T-helper 2 cell treated with Interferon-gamma antibody and Interleukin-4, amounts not matched to agents 5 μg/mL and 100 μg/mL, for 36 hours (primary cell): ENCODE data around the gene KRT6C.
"Not testable (repeated sequence)": the region's sequence is repeated elsewhere in the genome, so short reads cannot be mapped to it uniquely, and the experiment has no call there.

ENCODE experiments used
- DNase-seq: peaks from one replicate; pipeline ENCODE4 v3.0.0; 2021; ENCODE audit warnings: low spot score
- H3K27ac Mint-ChIP-seq: one replicate; pipeline ENCODE4 v1.8.0; 2021; ENCODE audit warnings: mild to moderate bottlenecking, mixed read lengths
- H3K27me3 Mint-ChIP-seq: one replicate; pipeline ENCODE4 v1.8.0; 2021; ENCODE audit warnings: low read depth, mixed read lengths
- H3K36me3 Mint-ChIP-seq: one replicate; pipeline ENCODE4 v1.8.0; 2021; ENCODE audit warnings: low read depth, mixed read lengths
- H3K4me1 Mint-ChIP-seq: one replicate; pipeline ENCODE4 v1.8.0; 2021; ENCODE audit warnings: low read depth, mixed read lengths
- H3K4me3 Mint-ChIP-seq: one replicate; pipeline ENCODE4 v1.8.0; 2022; ENCODE audit warnings: mild to moderate bottlenecking, moderate library complexity, mixed read lengths
- H3K9me3 Mint-ChIP-seq: one replicate; pipeline ENCODE4 v1.8.0; 2021; ENCODE audit warnings: mixed read lengths

KRT6C gene

DNA sequence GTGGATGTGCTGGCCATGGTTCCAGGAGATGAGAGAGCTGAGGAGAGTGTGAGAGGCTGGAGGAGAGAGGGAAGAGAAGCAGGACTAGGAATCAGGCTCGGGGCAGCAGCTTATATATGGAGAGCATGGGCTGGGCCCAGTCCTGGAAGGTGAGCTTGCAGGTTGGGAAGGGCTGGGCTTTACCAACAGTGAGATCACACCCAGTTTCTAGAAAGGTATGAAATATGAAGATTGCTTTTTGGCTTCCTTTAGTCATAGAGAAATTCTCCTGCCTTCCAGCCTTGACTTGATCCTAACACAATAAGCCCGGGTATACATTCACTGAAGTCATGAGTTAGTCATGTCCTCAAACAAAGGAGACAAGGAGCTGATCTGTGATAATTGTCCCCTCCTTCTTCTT lies 19.6 kb upstream of the KRT6C start, which contains the start of gene KRT6A:
Gene KRT6A (minus strand): TSS at position 86 of the 400 bp plus-strand sequence. CDS start 69 bp downstream, at position 17.
- Mint-ChIP-seq H3K27me3 (peaks cover 10% of the 10 kb centered on the region), H3K9me3 (no peaks in the 10 kb centered on the region), H3K4me3 (no peak within 1 kb of the TSS), H3K27ac (no peak within 1 kb of the TSS), H3K4me1 (no peaks in the 10 kb centered on the region), H3K36me3 (no peaks in the 10 kb centered on the region)
- no peak for DNase-seq

DNA sequence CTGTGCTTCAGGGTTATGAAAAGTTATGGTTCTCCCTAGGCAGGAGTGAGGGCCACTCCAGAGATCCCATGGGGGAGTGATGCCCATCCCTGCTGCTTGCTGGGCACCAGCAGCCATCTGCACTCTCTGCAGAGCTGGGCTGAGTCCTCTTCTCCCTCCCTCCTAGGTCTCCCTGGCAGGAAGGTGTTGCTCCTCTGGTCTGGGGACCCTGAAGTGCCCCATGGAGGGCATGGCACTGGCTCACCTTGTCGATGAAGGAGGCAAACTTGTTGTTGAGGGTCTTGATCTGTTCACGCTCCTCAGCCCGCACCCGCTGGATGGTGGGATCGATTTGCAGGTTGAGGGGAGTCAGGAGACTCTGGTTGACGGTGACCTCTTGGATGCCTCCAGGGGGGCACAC lies 18.8 kb upstream of the KRT6C start:
- not testable (repeated sequence) for H3K27ac Mint-ChIP-seq, DNase-seq, H3K36me3 Mint-ChIP-seq, H3K4me3 Mint-ChIP-seq, H3K4me1 Mint-ChIP-seq, H3K27me3 Mint-ChIP-seq, H3K9me3 Mint-ChIP-seq

GRCh38 chr12:52491495-52491894 lies 17.9 kb upstream of the KRT6C start:
- H3K4me1 Mint-ChIP-seq, H3K27ac Mint-ChIP-seq, DNase-seq, H3K9me3 Mint-ChIP-seq, H3K27me3 Mint-ChIP-seq, H3K36me3 Mint-ChIP-seq, H3K4me3 Mint-ChIP-seq: not testable (repeated sequence)

GRCh38 chr12:52488736-52489135 lies 15.1 kb upstream of the KRT6C start:
- DNase-seq = no peak
- Mint-ChIP-seq H3K27me3 (peaks cover 19% of the 10 kb centered on the region), H3K4me3 (no peak overlapping the region), H3K9me3 (no peaks in the 10 kb centered on the region), H3K36me3 (no peaks in the 10 kb centered on the region), H3K4me1 (no peaks in the 10 kb centered on the region), H3K27ac (no peak overlapping the region)

- not testable (repeated sequence) for H3K27ac Mint-ChIP-seq, H3K9me3 Mint-ChIP-seq, DNase-seq, H3K36me3 Mint-ChIP-seq, H3K4me3 Mint-ChIP-seq, H3K4me1 Mint-ChIP-seq
- peaks cover 22% of the 10 kb centered on the region for H3K27me3 Mint-ChIP-seq
These were observed 14.3 kb upstream of the KRT6C start for GRCh38 chr12:52487744-52488443.

DNA sequence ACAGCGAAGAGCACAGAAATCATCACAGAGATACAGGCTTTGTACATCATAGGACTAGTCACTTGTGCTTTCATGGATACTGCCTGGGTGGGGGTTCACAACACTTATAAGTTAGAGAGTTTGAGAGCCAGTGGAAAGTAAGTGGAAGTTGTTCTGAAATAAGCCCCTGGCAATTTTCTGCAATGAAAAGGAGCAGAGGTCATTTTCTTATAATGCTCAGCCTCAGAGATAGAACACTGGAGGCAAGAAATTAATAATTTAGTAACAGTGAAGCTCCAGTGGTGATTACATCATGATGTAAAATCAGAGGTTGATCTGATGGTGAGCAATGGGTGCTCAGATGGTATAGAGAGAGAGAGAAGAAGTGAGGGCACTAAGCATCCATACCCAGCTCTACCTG lies 13.6 kb upstream of the KRT6C start:
- DNase-seq = no peak
- Mint-ChIP-seq H3K4me3 (no peak overlapping the region), H3K36me3 (no peaks in the 10 kb centered on the region), H3K27me3 (peaks cover 22% of the 10 kb centered on the region), H3K27ac (no peak overlapping the region), H3K4me1 (no peaks in the 10 kb centered on the region), H3K9me3 (no peaks in the 10 kb centered on the region)

DNA sequence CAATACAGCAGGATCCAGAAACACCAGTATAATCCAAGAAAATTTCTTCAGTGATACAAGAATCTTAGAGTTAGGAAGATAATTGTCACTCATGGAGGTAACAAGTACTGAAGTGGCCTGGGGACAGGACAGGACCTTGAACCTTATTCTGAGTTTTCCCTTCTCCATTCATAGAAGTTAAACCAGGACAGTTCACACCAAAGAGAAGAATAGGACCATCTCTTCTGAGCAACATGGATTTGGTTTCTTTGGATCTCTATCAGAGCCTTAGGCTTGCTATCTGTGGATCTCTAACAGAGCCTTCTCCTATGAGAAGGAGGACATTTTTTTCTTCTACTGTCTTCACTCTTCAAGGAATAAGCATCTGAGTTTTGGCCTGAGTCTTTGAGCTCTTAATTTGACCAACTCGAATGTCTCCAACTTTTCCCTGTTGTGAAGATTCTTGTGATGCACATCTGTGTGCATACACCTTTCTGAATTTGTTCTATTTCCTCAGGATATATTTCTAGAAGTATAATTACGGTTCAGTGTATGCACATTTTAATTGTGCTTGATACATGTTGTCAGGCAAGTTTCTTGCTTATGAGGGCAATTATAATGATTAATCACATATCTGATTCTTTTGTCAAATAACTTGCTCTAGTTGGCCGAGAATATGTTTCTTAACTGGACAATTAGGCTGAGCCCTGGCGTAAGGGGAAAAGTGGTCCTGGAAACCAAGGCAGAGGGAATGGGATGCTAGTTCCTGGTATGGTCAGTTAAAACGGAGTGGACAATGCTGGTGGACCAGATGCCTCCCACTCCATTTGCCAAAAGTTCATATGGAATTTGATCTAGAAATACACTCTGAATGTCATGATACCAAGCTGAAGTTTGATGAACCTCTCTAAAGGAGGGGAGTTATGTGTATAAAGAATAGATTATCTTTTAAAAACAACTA lies 12.8 kb upstream of the KRT6C start:
- DNase-seq = no peak
- Mint-ChIP-seq H3K4me1 (no peaks in the 10 kb centered on the region), H3K27ac (no peak overlapping the region), H3K9me3 (no peaks in the 10 kb centered on the region), H3K4me3 (no peak overlapping the region), H3K36me3 (no peaks in the 10 kb centered on the region), H3K27me3 (peaks cover 21% of the 10 kb centered on the region)

GRCh38 chr12:52480073-52480472 lies 6.5 kb upstream of the KRT6C start:
- no peak overlapping the region for H3K27ac Mint-ChIP-seq
- H3K4me1 Mint-ChIP-seq = no peaks in the 10 kb centered on the region
- no peaks in the 10 kb centered on the region for H3K36me3 Mint-ChIP-seq
- H3K4me3 Mint-ChIP-seq = no peak overlapping the region
- H3K27me3 Mint-ChIP-seq = peaks cover 13% of the 10 kb centered on the region
- H3K9me3 Mint-ChIP-seq = no peaks in the 10 kb centered on the region
- no peak for DNase-seq

DNA sequence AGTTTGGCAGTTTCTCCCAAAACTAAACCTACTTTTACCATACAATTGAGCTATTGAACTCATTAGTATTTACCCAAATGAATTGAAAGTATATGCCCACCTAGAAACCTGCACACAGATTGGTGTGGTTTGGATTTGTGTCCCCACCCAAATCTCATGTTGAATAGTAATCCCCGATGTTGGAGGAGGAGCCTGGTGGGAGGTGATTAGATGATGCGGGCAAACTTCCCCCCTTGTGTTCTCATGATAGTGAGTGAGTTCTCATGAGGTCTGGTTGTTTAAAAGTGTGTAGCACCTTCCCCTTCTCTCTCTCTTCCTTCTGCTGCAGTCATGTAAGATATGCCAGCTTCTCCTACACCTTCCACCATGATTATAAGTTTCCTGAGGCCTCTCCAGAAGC lies 4.0 kb upstream of the KRT6C start:
- Mint-ChIP-seq H3K9me3 (no peaks in the 10 kb centered on the region), H3K4me3 (no peak overlapping the region), H3K4me1 (no peaks in the 10 kb centered on the region), H3K36me3 (no peaks in the 10 kb centered on the region), H3K27me3 (peaks cover 2% of the 10 kb centered on the region), H3K27ac (no peak overlapping the region)
- no peak for DNase-seq

GRCh38 chr12:52474212-52474611 lies 607 bp upstream of the KRT6C start:
- Mint-ChIP-seq H3K4me3 (no peak overlapping the region), H3K27ac (no peak overlapping the region), H3K27me3 (peaks cover 2% of the 10 kb centered on the region), H3K36me3 (no peaks in the 10 kb centered on the region), H3K9me3 (no peaks in the 10 kb centered on the region), H3K4me1 (no peaks in the 10 kb centered on the region)
- no peak for DNase-seq

DNA sequence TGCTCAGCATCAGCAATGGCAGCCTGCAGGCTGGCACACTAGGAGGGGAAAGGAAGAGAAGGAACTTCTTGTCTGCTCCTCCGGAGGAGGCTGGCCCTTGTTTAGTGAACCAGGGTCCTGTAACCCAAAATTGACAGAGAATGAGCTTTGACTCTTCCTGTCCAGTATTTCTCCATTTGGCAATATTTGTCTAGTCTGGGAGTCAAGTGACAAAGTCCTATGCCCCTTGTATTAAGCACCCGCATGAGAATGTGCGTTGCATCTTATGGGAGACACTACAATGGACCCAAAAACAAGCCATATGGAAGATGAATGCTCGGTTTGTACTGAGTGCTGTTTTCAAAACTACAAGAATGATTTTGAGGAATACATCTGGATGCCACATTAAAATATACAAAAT lies 3.8 kb downstream of the KRT6C start:
- DNase-seq = no peak
- Mint-ChIP-seq H3K9me3 (no peaks in the 10 kb centered on the region), H3K27ac (no peak overlapping the region)

GRCh38 chr12:52464897-52465296 lies 8.7 kb downstream of the KRT6C start:
- DNase-seq = no peak
- H3K9me3 Mint-ChIP-seq = no peaks in the 10 kb centered on the region
- H3K27ac Mint-ChIP-seq = no peak overlapping the region

More for the DNA sequence above, 3.8 kb downstream of the KRT6C start:
- H3K27me3 Mint-ChIP-seq = peaks cover 5% of the 10 kb centered on the region
- no peaks in the 10 kb centered on the region for H3K36me3 Mint-ChIP-seq
- no peak overlapping the region for H3K4me3 Mint-ChIP-seq
- H3K4me1 Mint-ChIP-seq = no peaks in the 10 kb centered on the region

DNA sequence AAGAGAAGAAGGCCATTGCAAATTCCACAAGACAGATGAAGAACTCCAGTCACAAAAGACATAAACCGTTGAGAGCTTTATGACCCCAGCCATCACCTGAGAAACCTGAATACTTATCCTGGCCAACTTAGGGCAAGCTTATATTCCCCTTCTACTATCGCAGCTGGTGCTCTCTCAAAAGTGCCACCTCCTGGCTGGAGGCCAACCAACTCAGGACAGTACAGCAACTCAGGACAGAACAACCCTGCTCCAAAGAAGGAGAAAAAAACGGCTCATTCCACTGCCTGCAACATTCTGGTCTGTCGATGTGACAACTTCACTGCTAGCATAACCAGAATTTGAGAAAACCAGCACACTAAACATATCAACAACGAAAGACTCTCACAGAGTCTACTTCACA lies 11.9 kb downstream of the KRT6C start:
- Mint-ChIP-seq H3K9me3 (no peaks in the 10 kb centered on the region), H3K36me3 (no peaks in the 10 kb centered on the region), H3K27me3 (peaks cover 39% of the 10 kb centered on the region), H3K27ac (no peak overlapping the region), H3K4me3 (no peak overlapping the region), H3K4me1 (no peaks in the 10 kb centered on the region)
- no peak for DNase-seq

More at GRCh38 chr12:52464897-52465296, 8.7 kb downstream of the KRT6C start:
- Mint-ChIP-seq H3K4me1 (no peaks in the 10 kb centered on the region), H3K4me3 (no peak overlapping the region), H3K36me3 (no peaks in the 10 kb centered on the region), H3K27me3 (peaks cover 30% of the 10 kb centered on the region)

DNA sequence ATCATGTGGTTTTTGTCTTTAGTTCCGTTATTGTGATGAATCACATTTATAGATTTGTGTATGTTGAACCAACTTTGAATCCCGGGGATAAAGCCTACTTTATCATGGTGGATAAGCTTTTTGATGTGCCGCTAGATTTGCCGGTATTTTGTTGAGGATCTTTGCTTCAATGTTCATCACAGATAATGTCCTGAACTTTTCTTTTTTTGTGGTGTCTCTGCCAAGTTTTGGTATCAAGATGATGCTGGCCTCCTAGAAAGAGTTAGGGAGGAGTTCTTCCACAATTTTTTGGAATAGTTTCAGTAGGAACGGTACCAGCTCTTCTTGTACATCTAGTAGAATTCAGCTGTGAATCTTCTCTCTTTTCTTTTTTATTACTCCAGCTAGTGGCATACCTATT lies 14.7 kb downstream of the KRT6C start:
- H3K9me3 Mint-ChIP-seq = no peaks in the 10 kb centered on the region
- H3K4me3 Mint-ChIP-seq = no peak overlapping the region
- no peak for DNase-seq
- no peak overlapping the region for H3K27ac Mint-ChIP-seq
- H3K4me1 Mint-ChIP-seq = no peaks in the 10 kb centered on the region
- H3K36me3 Mint-ChIP-seq = no peaks in the 10 kb centered on the region
- peaks cover 46% of the 10 kb centered on the region for H3K27me3 Mint-ChIP-seq
